ENCODE data around the gene ST3GAL2.

ST3GAL2 gene

DNA sequence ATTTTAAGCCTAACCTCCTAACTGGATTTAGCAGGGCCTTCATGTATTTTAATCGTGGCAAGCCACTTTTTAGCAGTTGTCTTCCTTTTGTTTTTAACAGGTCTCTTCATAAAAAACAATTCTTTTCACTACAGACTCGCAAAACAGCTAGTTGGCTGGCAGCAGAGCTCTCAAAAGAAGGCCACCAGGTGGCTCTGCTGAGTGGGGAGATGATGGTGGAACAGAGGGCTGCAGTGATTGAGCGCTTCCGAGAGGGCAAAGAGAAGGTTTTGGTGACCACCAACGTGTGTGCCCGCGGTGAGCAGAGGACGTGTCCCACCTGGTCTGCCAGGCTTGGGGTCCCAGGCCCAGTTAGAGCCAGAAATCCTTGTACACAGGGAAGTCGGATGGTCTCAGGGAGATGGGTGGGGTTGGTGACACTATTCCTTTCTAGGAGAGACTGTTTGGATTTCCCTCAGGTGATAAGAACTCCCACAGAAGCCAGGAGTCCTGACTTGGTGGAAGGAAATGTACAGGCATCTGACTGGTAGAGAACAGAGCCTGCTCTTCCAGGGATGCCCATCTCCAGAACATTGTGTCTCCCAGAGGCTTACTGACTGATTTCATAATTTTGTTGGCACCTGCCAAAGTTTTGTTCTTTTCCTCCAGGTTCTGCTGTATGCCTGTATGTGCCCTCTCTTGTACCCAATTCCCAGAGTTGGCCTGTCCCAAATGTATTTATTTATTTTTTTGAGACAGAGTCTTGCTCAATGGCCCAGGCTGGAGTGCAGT, 107.1 kb downstream of the ST3GAL2 start:
- DNase-seq (ENCODE audit: low read depth) = no peak

DNA sequence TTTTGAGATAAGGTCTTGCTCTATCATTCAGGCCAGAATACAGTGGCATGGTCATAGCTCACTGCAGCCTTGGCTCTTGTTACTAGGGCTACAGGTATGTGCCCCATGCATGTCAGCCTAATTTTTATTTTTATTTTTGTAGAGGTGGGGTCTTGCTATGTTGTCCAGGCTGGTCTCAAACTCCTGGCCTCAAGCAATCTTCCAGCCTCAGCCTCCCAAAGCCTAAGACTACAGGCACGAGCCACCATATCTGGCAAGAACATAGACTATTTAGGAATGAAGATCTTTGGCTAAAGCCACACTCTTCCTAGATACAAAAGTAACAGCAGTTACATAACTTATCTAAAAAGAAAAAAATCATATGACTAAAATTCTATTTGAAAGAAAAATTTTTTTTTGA, 107.8 kb downstream of the ST3GAL2 start:
- no peak for DNase-seq (ENCODE audit: low read depth)
